Uterus (tissue), 4 donors: ENCODE results near the gene CDKAL1. TPM values are rescaled to one million over a fixed set of nuclear protein-coding genes. Genes with fewer than 3 reads are reported as not detected.

ENCODE experiments used
- DNase-seq, 2 donors: peaks; one replicate each; pipeline ENCODE4 v3.0.0-alpha.2; 2019 to 2020
- H3K27ac ChIP-seq, 2 donors: fragments of 200-600 bp; sonication (generic); 1 replicate in 1 of 2; 2 replicates in 1 of 2; pipeline ENCODE4 v1.5.1; 2016 to 2018
- H3K27me3 ChIP-seq, 2 donors: fragments of 200-600 bp; sonication (generic); one replicate each; pipeline ENCODE4 v1.5.1; 2018 to 2019; ENCODE audit warnings: control low read depth in 1 of 2
- H3K36me3 ChIP-seq, 2 donors: fragments of 200-600 bp; sonication (generic); one replicate each; pipeline ENCODE4 v1.5.1; 2019; ENCODE audit warnings: control low read depth in 1 of 2
- H3K4me1 ChIP-seq, 2 donors: fragments of 200-600 bp; sonication (generic); one replicate each; pipeline ENCODE4 v1.5.1; 2018 to 2019; ENCODE audit warnings: control low read depth in 1 of 2
- H3K4me3 ChIP-seq, 2 donors: fragments of 200-600 bp; sonication (generic); 1 replicate in 1 of 2; 2 replicates in 1 of 2; pipeline ENCODE4 v1.5.1; 2018 to 2019; ENCODE audit warnings: mild to moderate bottlenecking in 1 of 2
- H3K9me3 ChIP-seq, 2 donors: fragments of 200-600 bp; sonication (generic); one replicate each; pipeline ENCODE4 v1.5.1; 2019; ENCODE audit warnings: control low read depth in 1 of 2
- CTCF ChIP-seq, 4 experiments: fragments of 200-600 bp in 2 of 4; fragments of 450-650 bp in 2 of 4; sonication (generic) in 2 of 4; IDR thresholded peaks; one replicate each; pipeline ENCODE4 v1.5.1; 2016 to 2019; ENCODE audit warnings: antibody characterized with exemption in 4 of 4, mild to moderate bottlenecking in 2 of 4, moderate library complexity in 1 of 4
- POLR2A ChIP-seq, 2 donors: fragments of 450-650 bp; IDR thresholded peaks; one replicate each; pipeline ENCODE4 v1.6.1; 2016; ENCODE audit warnings: antibody characterized with exemption in 2 of 2, mild to moderate bottlenecking in 1 of 2, moderate library complexity in 1 of 2
- intact Hi-C: fragments of 100-400 bp; cut with DNase I; formaldehyde crosslinking; loops from one replicate; pipeline ENCODE4 v1.15.1; 2023; ENCODE audit warnings: low total_unique reads
- total RNA-seq, 4 donors: library from RNA; depleted of rRNA in 3 of 4; stranded (reverse); fragments of >200 nt in 3 of 4; gene quantifications; one replicate each; pipeline versions ENCODE4 v1.1.0 to v1.2.4, GENCODE V29; 2014 to 2023
- donor health status: DM: yes; HTN: yes; CAD: no.

CDKAL1 gene
- total RNA-seq, 4 donors from 2014 or later: 5.0 to 51.7 (median 18.9) TPM

GRCh38 chr6:21176197-21176596 lies 641.9 kb downstream of the CDKAL1 start:
- TF ChIP-seq CTCF (IDR thresholded peaks at IDR 0.05): no peak
- no peak for TF ChIP-seq POLR2A (IDR thresholded peaks at IDR 0.05)
- intact Hi-C loops: no loop called here

GRCh38 chr6:21180155-21180554 lies 645.9 kb downstream of the CDKAL1 start:
- TF ChIP-seq CTCF (IDR thresholded peaks at IDR 0.05) (no peak), POLR2A (IDR thresholded peaks at IDR 0.05) (no peak)
- no peaks in the 10 kb centered on the region for H3K9me3 ChIP-seq
- no peak overlapping the region for H3K4me3 ChIP-seq
- no peaks in the 10 kb centered on the region for H3K4me1 ChIP-seq
- no peaks in the 10 kb centered on the region for H3K36me3 ChIP-seq
- no peaks in the 10 kb centered on the region for H3K27me3 ChIP-seq
- H3K27ac ChIP-seq: no peak overlapping the region
- DNase-seq: no peak
- intact Hi-C loops: no loop called here

More at GRCh38 chr6:21176197-21176596, 641.9 kb downstream of the CDKAL1 start:
- H3K27ac ChIP-seq: no peak overlapping the region
- DNase-seq: no peak
- H3K4me1 ChIP-seq: no peaks in the 10 kb centered on the region
- no peaks in the 10 kb centered on the region for H3K9me3 ChIP-seq
- H3K4me3 ChIP-seq: no peak overlapping the region
- H3K27me3 ChIP-seq: no peaks in the 10 kb centered on the region
- no peaks in the 10 kb centered on the region for H3K36me3 ChIP-seq

GRCh38 chr6:21180800-21181337 lies 646.6 kb downstream of the CDKAL1 start:
- no peaks in the 10 kb centered on the region for H3K9me3 ChIP-seq
- no peak for DNase-seq
- no peaks in the 10 kb centered on the region for H3K27me3 ChIP-seq
- H3K36me3 ChIP-seq: no peaks in the 10 kb centered on the region
- H3K27ac ChIP-seq: no peak overlapping the region
- no peaks in the 10 kb centered on the region for H3K4me1 ChIP-seq
- no peak overlapping the region for H3K4me3 ChIP-seq
- intact Hi-C loops: no loop called here
- no peak for TF ChIP-seq POLR2A (IDR thresholded peaks at IDR 0.05)
- TF ChIP-seq CTCF (IDR thresholded peaks at IDR 0.05): no peak

GRCh38 chr6:21181866-21182265 lies 647.6 kb downstream of the CDKAL1 start:
- no peak for DNase-seq
- no peaks in the 10 kb centered on the region for H3K27me3 ChIP-seq
- no peak overlapping the region for H3K4me3 ChIP-seq
- no peaks in the 10 kb centered on the region for H3K4me1 ChIP-seq
- H3K36me3 ChIP-seq: no peaks in the 10 kb centered on the region
- H3K9me3 ChIP-seq: no peaks in the 10 kb centered on the region
- no peak overlapping the region for H3K27ac ChIP-seq
- intact Hi-C loops: no loop called here
- TF ChIP-seq POLR2A (IDR thresholded peaks at IDR 0.05) (no peak), CTCF (IDR thresholded peaks at IDR 0.05) (no peak)

GRCh38 chr6:21182589-21182988 lies 648.3 kb downstream of the CDKAL1 start:
- DNase-seq: no peak
- Histone ChIP-seq H3K4me1 (no peaks in the 10 kb centered on the region), H3K4me3 (no peak overlapping the region), H3K9me3 (no peaks in the 10 kb centered on the region), H3K27ac (no peak overlapping the region), H3K27me3 (no peaks in the 10 kb centered on the region), H3K36me3 (no peaks in the 10 kb centered on the region)
- TF ChIP-seq CTCF (IDR thresholded peaks at IDR 0.05): no peak
- no peak for TF ChIP-seq POLR2A (IDR thresholded peaks at IDR 0.05)
- intact Hi-C loops: no loop called here
